22Rv1 (cell line): ENCODE results near the gene GOLGA8H.
"Not testable (repeated sequence)": the region's sequence is repeated elsewhere in the genome, so short reads cannot be mapped to it uniquely, and the experiment has no call there.

Experiments used
- H3K27ac ChIP-seq: fragments of 450-650 bp; 2 replicates; pipeline ENCODE4 v1.5.1; 2017
- CTCF ChIP-seq: fragments of 450-650 bp; IDR thresholded peaks from 2 replicates; pipeline ENCODE4 v1.5.1; 2017; ENCODE audit warnings: mild to moderate bottlenecking
- ZFX ChIP-seq: fragments of 450-650 bp; IDR thresholded peaks from 2 replicates; pipeline ENCODE4 v1.6.1; 2017; ENCODE audit warnings: antibody characterized with exemption, borderline replicate concordance

The GOLGA8H gene

GRCh38 chr15:30650012-30650929, 46.4 kb downstream of the GOLGA8H start:
- no peak for TF ChIP-seq ZFX
- TF ChIP-seq CTCF: no peak
- H3K27ac ChIP-seq: no peak overlapping the region

GRCh38 chr15:30661154-30661553, 57.3 kb downstream of the GOLGA8H start:
- H3K27ac ChIP-seq: not testable (repeated sequence)
- TF ChIP-seq CTCF: peak; percentile 59
